Right cardiac atrium (tissue), 5 donors: ENCODE results near the gene SLC22A4. TPM values are rescaled to one million over a fixed set of nuclear protein-coding genes. Genes with fewer than 3 reads are reported as not detected.

Experiments
- ATAC-seq, 2 donors: fragments of 200-7000 bp; cut with Tn5 transposase; one replicate each; pipeline versions ENCODE4 v1.8.0 to v1.9.1; 2020; ENCODE audit warnings: moderate library complexity in 2 of 2, mild to moderate bottlenecking in 1 of 2
- DNase-seq, 3 donors: peaks; one replicate each; pipeline ENCODE4 v3.0.0-alpha.2; 2020
- H3K27ac ChIP-seq: one replicate; pipeline ENCODE4 v1.5.1; 2013; ENCODE audit warnings: mild to moderate bottlenecking, low read length, control low read depth, moderate library complexity
- H3K27me3 ChIP-seq: one replicate; pipeline ENCODE4 v1.6.1; 2013; ENCODE audit not compliant: control insufficient read depth, insufficient read depth
- H3K4me1 ChIP-seq: one replicate; pipeline ENCODE4 v1.6.1; 2013; ENCODE audit warnings: low read length; ENCODE audit not compliant: control insufficient read depth, insufficient read depth
- H3K4me3 ChIP-seq: one replicate; pipeline ENCODE4 v1.5.1; 2013; ENCODE audit warnings: low read length, control low read depth
- H3K9me3 ChIP-seq: one replicate; pipeline ENCODE4 v1.6.1; 2013; ENCODE audit warnings: low read length; ENCODE audit not compliant: control insufficient read depth
- WGBS: extraction: QIAGEN DNeasy Blood & Tissue Kit; methylation state at CpG from one replicate; pipeline ENCODE4 v1.1.7; 2013; 5-methylcytosine and 5-hydroxymethylcytosine counted together
- intact Hi-C, 4 donors: fragments of 100-400 bp; cut with DNase I; formaldehyde crosslinking; loops; one replicate each; pipeline versions ENCODE4 v1.11.0 to v1.14.0; 2022 to 2023
- polyA plus RNA-seq: library from polyadenylated mRNA; stranded (reverse); fragments of 200-250 nt; gene quantifications from one replicate; pipeline ENCODE4 v1.2.3, GENCODE V29; 2013
- total RNA-seq, 4 donors: library from RNA; stranded (reverse); fragmentation: NEBNext Ultra II Directional; extraction: Animal tissue kit (Norgen Biotek cat#: 25700); gene quantifications; one replicate each; pipeline ENCODE4 v1.2.1, GENCODE V29; 2021
- donor health status: healthy with polysubstance abuse.
- donor health status: DM: no; HTN: yes; CAD: no.
- donor health status: DM: no; HTN: no; CAD: no.
- donor health status: DM: no; HTN: yes; CAD: no; lungs with severe emphysema.
- donor health status: DM: yes; HTN: yes; CAD: no.

SLC22A4 gene
- total and polyA plus RNA-seq, 5 donors, result 0.86 to 6.5 (median 2.1) TPM

GRCh38 chr5:132362086-132362485, 67.9 kb downstream of the SLC22A4 start:
- H3K27ac ChIP-seq, result no peak overlapping the region
- intact Hi-C loops, result loop anchor here in 1 of 4 donors (5.0 kb wide), 1 partner anchor 65 kb away; no protein-coding TSS in a partner anchor
- DNase-seq, result no peak
- no peak overlapping the region for H3K4me3 ChIP-seq
- H3K9me3 ChIP-seq, result no peaks in the 10 kb centered on the region
- no peak for ATAC-seq
- H3K4me1 ChIP-seq, result peaks cover 13% of the 10 kb centered on the region
- 97% methylated on average over 2 of the region's 2 CpGs for WGBS
- no peaks in the 10 kb centered on the region for H3K27me3 ChIP-seq

- 27% methylated on average over 7 of the region's 7 CpGs for WGBS
- intact Hi-C loops, result loop anchor here in 1 of 4 donors (5.0 kb wide), 1 partner anchor 66 kb away; no protein-coding TSS in a partner anchor
- Histone ChIP-seq H3K27ac (peak overlapping the region; percentile 75), H3K4me1 (peaks cover 9% of the 10 kb centered on the region), H3K27me3 (no peaks in the 10 kb centered on the region), H3K9me3 (no peaks in the 10 kb centered on the region), H3K4me3 (no peak overlapping the region)
- ATAC-seq (peak; percentile 86 to 91), DNase-seq (peak in 1 of 3 donors; percentile 46)
Measured at GRCh38 chr5:132363431-132364112, 69.4 kb downstream of the SLC22A4 start.

DNA sequence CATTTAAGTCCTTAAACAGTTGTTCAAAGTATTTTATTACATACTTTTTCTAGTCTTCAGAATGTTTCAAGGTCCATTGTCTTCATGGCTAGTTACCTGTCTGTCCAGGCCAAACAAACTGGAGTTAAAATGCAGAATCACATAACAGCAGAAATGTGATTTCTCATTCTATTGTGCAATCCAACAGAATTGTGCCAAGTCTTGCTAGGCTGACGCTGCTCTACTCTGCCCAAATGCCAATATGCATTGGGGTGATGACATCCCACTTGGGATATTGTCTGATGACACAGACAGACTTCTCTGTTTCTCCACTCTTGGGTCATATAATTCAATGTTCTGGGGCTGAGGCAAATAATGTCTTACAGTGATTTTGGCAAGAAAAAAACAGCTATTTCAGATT, 70.1 kb downstream of the SLC22A4 start:
- Histone ChIP-seq H3K27ac (peak overlapping the region; percentile 92), H3K4me3 (no peak overlapping the region), H3K9me3 (no peaks in the 10 kb centered on the region), H3K4me1 (peaks cover 5% of the 10 kb centered on the region), H3K27me3 (no peaks in the 10 kb centered on the region)
- WGBS, result 30% methylated on average over 1 of the region's 1 CpG
- DNase-seq, result peak in 1 of 3 donors; percentile 37
- intact Hi-C loops, result loop anchor here in 1 of 4 donors (5.0 kb wide), 1 partner anchor 67 kb away; no protein-coding TSS in a partner anchor
- ATAC-seq, result peak; percentile 87 to 90

GRCh38 chr5:132365213-132365612, 71.0 kb downstream of the SLC22A4 start:
- Histone ChIP-seq H3K4me1 (peaks cover 5% of the 10 kb centered on the region), H3K27ac (no peak overlapping the region), H3K4me3 (no peak overlapping the region), H3K9me3 (no peaks in the 10 kb centered on the region), H3K27me3 (no peaks in the 10 kb centered on the region)
- WGBS, result 75% methylated on average over 6 of the region's 6 CpGs
- ATAC-seq, result no peak
- no peak for DNase-seq
- intact Hi-C loops, result no loop called here

DNA sequence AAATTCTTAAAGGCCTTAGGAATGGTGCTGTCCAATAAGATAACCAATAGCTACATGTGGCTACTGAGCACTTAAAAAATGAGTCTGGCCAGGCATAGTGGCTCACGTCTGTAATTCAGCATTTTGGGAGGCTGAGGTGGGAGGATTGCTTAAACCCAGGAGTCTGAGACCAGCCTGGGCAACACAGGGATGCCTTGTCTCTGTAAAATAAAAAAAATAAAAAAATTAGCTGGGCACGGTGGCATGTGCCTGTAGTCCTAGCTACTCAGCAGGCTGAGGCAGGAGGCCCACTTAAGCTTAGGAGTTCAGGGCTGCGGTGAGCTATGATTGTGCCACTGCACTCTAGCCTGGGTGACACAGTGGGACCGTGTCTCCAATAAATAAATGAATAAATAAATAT, 74.0 kb downstream of the SLC22A4 start:
- ATAC-seq (no peak), DNase-seq (no peak)
- intact Hi-C loops, result no loop called here
- H3K27me3 ChIP-seq, result no peaks in the 10 kb centered on the region
- H3K9me3 ChIP-seq, result no peaks in the 10 kb centered on the region
- no peak overlapping the region for H3K4me3 ChIP-seq
- H3K4me1 ChIP-seq, result peaks cover 12% of the 10 kb centered on the region
- H3K27ac ChIP-seq, result no peak overlapping the region
- WGBS, result 85% methylated on average over 4 of the region's 4 CpGs

DNA sequence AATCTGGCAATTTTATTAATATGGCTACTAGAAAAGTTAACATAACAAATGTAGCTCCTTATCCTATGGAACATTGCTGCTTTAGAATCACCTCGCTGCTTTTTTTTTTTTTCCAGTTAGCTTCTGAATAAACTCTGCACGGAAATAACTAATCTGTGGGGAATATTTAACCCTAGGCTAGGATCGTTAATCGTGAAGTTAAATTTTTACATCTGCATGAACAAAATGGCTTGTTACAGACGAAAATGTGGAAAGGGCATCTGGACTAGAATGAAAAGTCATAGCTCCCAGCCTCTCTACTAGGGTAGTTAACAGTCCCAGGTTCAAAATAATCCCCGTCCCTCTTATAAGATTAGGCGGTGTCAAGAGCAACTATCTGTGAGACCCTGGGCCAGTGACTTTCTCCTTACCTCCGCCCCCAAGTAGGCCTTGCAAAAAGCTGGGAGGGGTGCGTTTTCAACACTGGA, 74.8 kb downstream of the SLC22A4 start:
- WGBS, result 14% methylated on average over 9 of the region's 9 CpGs
- H3K27ac ChIP-seq, result peak overlapping the region; percentile 94
- DNase-seq (no peak), ATAC-seq (no peak)
- H3K27me3 ChIP-seq, result no peaks in the 10 kb centered on the region
- H3K9me3 ChIP-seq, result no peaks in the 10 kb centered on the region
- H3K4me3 ChIP-seq, result peak overlapping the region; percentile 80
- intact Hi-C loops, result no loop called here
- H3K4me1 ChIP-seq, result peaks cover 12% of the 10 kb centered on the region

GRCh38 chr5:132369474-132370180, 75.4 kb downstream of the SLC22A4 start, which contains the start of gene SLC22A5:
Gene SLC22A5 (plus strand): TSS chr5:132369710. CDS start chr5:132369973, 263 bp downstream.
- under 1% methylated on average over 83 of the region's 83 CpGs for WGBS
- intact Hi-C loops, result no loop called here
- Histone ChIP-seq H3K27ac (peak within 1 kb of the TSS; percentile 94), H3K4me1 (peaks cover 11% of the 10 kb centered on the region), H3K4me3 (peak within 1 kb of the TSS; percentile 80), H3K27me3 (no peaks in the 10 kb centered on the region), H3K9me3 (no peaks in the 10 kb centered on the region)
- peak; percentile 87 to 88 for ATAC-seq
- DNase-seq, result peak; percentile 71 to 86 (median 84)

DNA sequence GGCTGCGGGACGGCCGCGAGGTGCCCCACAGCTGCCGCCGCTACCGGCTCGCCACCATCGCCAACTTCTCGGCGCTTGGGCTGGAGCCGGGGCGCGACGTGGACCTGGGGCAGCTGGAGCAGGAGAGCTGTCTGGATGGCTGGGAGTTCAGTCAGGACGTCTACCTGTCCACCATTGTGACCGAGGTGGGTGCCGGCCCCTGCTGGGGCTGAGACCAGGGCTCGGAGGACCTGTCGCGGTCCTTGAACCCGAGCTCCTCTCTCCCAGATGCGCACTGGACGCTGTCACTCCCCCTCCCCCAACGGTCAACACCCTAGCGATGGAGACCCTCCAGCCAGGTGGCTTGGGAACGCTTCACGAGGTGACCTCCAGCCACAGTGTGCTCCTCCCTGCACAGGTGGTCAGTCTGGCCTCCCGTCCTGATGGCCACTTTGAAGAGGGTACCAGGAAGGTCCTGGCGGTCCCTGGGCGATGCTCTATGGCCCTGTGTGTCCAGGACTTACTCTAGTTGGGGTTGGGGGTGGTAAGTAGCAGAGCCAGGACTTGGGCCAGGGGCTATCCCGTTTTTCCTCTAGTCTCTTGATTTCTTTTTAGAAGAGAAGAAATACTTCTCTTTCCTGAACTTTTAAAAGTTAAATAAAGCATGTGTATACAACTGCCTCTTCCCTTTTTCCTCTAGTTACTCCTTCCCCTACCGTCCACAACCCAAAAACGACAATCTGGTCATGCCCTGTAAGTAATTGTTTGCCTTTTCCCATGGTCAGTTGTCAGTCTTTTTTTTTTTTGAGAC, 76.2 kb downstream of the SLC22A4 start:
- DNase-seq (peak; percentile 28 to 67 (median 66)), ATAC-seq (peak; percentile 16 to 38)
- 26% methylated on average over 34 of the region's 34 CpGs for WGBS
- intact Hi-C loops, result no loop called here
- Histone ChIP-seq H3K27me3 (no peaks in the 10 kb centered on the region), H3K27ac (peak overlapping the region; percentile 94), H3K9me3 (no peaks in the 10 kb centered on the region), H3K4me1 (peaks cover 8% of the 10 kb centered on the region), H3K4me3 (peak overlapping the region; percentile 80)

GRCh38 chr5:132370971-132371602, 76.9 kb downstream of the SLC22A4 start:
- Histone ChIP-seq H3K4me3 (peak overlapping the region; percentile 80), H3K27ac (peak overlapping the region; percentile 21), H3K27me3 (no peaks in the 10 kb centered on the region), H3K4me1 (peaks cover 7% of the 10 kb centered on the region), H3K9me3 (no peaks in the 10 kb centered on the region)
- ATAC-seq (peak; percentile 38 to 42), DNase-seq (peak in 2 of 3 donors; percentile 41 to 75)
- intact Hi-C loops, result no loop called here
- WGBS, result 67% methylated on average over 19 of the region's 19 CpGs

DNA sequence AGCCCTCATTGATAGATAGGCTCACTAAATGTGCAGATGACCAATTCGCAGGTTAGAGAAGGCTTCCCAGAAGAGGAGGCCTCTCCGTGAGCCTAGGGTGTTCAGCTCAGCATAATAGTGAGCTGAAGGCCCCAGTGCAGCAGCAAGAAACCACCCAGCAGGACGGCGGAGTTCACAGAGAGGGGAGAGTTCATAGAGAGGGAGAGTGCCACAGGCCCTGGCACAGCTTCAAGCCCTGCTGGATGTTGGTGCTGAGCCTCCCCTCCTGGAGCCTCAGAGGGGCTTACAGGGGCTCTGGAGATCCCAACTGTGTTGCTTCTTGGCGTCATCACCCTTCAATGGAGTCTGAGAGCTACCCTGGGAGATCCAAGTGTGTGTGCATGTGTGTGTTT, 77.4 kb downstream of the SLC22A4 start:
- no peak overlapping the region for H3K27ac ChIP-seq
- ATAC-seq (no peak), DNase-seq (no peak)
- H3K4me3 ChIP-seq, result no peak overlapping the region
- intact Hi-C loops, result no loop called here
- no peaks in the 10 kb centered on the region for H3K9me3 ChIP-seq
- no peaks in the 10 kb centered on the region for H3K27me3 ChIP-seq
- WGBS, result 94% methylated on average over 5 of the region's 5 CpGs
- peaks cover 7% of the 10 kb centered on the region for H3K4me1 ChIP-seq
